ENCODE results near the gene IL27RA.

GRCh38 chr19:14080887-14081796 lies 49.6 kb downstream of the IL27RA start:
- TF ChIP-seq EZH2 (IDR thresholded peaks at IDR 0.05) (no peak), POLR2AphosphoS5 (IDR thresholded peaks at IDR 0.05; ENCODE audit: borderline replicate concordance, low read depth, low read length) (peak; percentile 71), FOXP2 (optimal IDR thresholded peaks at IDR 0.05; ENCODE audit: control extremely low read depth, extremely low read length, insufficient read depth) (no peak)
